K562 (cell line): ENCODE data around the gene NR4A2. TPM values are rescaled to one million over a fixed set of nuclear protein-coding genes. Genes with fewer than 3 reads are reported as not detected.

Source experiments
- ATF1 ChIP-seq, 2 experiments: fragments of 450-650 bp in 1 of 2; IDR thresholded peaks; 2 replicates each; pipeline ENCODE4 v1.6.1; 2016; ENCODE audit warnings: missing compliant biosample characterization in 1 of 2, missing genetic modification characterization in 1 of 2
- BCOR ChIP-seq: fragments of 450-650 bp; IDR thresholded peaks from 2 replicates; pipeline ENCODE4 v1.6.1; 2016
- CBX5 ChIP-seq: IDR thresholded peaks from 2 replicates; pipeline ENCODE4 v1.6.1; 2014; ENCODE audit warnings: low read depth, borderline replicate concordance
- EP400 ChIP-seq: fragments of 450-650 bp; IDR thresholded peaks from 2 replicates; pipeline ENCODE4 v1.6.1; 2017; ENCODE audit warnings: antibody characterized with exemption, mild to moderate bottlenecking, moderate library complexity
- ERF ChIP-seq: fragments of 450-650 bp; formaldehyde crosslinking; IDR thresholded peaks from 2 replicates; pipeline ENCODE4 v1.4.0; 2020; ENCODE audit warnings: mild to moderate bottlenecking, mixed read lengths
- GTF2F1 ChIP-seq: IDR thresholded peaks from 2 replicates; pipeline ENCODE4 v1.6.1; 2011; ENCODE audit warnings: low read depth, low read length, improper control_type of control experiment
- HCFC1 ChIP-seq: IDR thresholded peaks from 2 replicates; pipeline ENCODE4 v1.6.1; 2012; ENCODE audit warnings: low read depth, low read length, improper control_type of control experiment
- HMG20B ChIP-seq: fragments of 250-450 bp; sonication (Bioruptor Pico); IDR thresholded peaks from 2 replicates; pipeline ENCODE4 v1.5.0; 2021; ENCODE audit warnings: mild to moderate bottlenecking
- HMGN3 ChIP-seq: IDR thresholded peaks from 2 replicates; pipeline ENCODE4 v1.6.1; 2011; ENCODE audit warnings: borderline replicate concordance, low read depth, mild to moderate bottlenecking, mixed read lengths, low read length; ENCODE audit not compliant: insufficient read length; ENCODE audit errors: extremely low read depth
- HOXB6 ChIP-seq: fragments of 250-450 bp; sonication (Bioruptor Pico); IDR thresholded peaks from 2 replicates; pipeline ENCODE4 v1.5.1; 2022; ENCODE audit warnings: mild to moderate bottlenecking, borderline replicate concordance
- KAT8 ChIP-seq: fragments of 450-650 bp; IDR thresholded peaks from 2 replicates; pipeline ENCODE4 v1.6.1; 2016; ENCODE audit warnings: low read depth, mild to moderate bottlenecking
- LARP7 ChIP-seq: fragments of 450-650 bp; IDR thresholded peaks from 2 replicates; pipeline ENCODE4 v1.6.1; 2016
- MEF2A ChIP-seq: IDR thresholded peaks from 2 replicates; pipeline ENCODE4 v1.6.1; 2011; ENCODE audit warnings: low read depth, mild to moderate bottlenecking, low read length, moderate library complexity; ENCODE audit not compliant: control insufficient read depth
- NBN ChIP-seq: fragments of 450-650 bp; IDR thresholded peaks from 2 replicates; pipeline ENCODE4 v1.6.1; 2016; ENCODE audit warnings: low read depth, mild to moderate bottlenecking
- NCOA4 ChIP-seq: fragments of 450-650 bp; IDR thresholded peaks from 2 replicates; pipeline ENCODE4 v1.6.1; 2018; ENCODE audit warnings: mild to moderate bottlenecking; ENCODE audit not compliant: partially characterized antibody
- NR2F6 ChIP-seq: fragments of 450-650 bp; formaldehyde crosslinking; IDR thresholded peaks from 2 replicates; pipeline ENCODE4 v1.4.0; 2020; ENCODE audit warnings: mild to moderate bottlenecking
- POLR2G ChIP-seq: fragments of 200-400 bp; formaldehyde crosslinking; IDR thresholded peaks from 2 replicates; pipeline ENCODE4 v1.6.1; 2017; ENCODE audit warnings: low read depth, mild to moderate bottlenecking, antibody characterized with exemption, low read length, moderate library complexity
- PREB ChIP-seq: sonication (generic); formaldehyde crosslinking; IDR thresholded peaks from 2 replicates; pipeline ENCODE4 v1.8.1; 2023; ENCODE audit warnings: mild to moderate bottlenecking, missing genetic modification reagents
- RFX7 ChIP-seq: fragments of 250-450 bp; sonication (Bioruptor Pico); IDR thresholded peaks from 2 replicates; pipeline ENCODE4 v1.5.1; 2021; ENCODE audit warnings: mild to moderate bottlenecking
- SP2 ChIP-seq: IDR thresholded peaks from 2 replicates; pipeline ENCODE4 v1.6.1; 2011; ENCODE audit warnings: mild to moderate bottlenecking, low read depth, low read length, moderate library complexity; ENCODE audit not compliant: poor library complexity, severe bottlenecking; ENCODE audit errors: extremely low read depth
- SREBF2 ChIP-seq: sonication (generic); formaldehyde crosslinking; IDR thresholded peaks from 2 replicates; pipeline ENCODE4 v1.4.0; 2020; ENCODE audit warnings: mild to moderate bottlenecking, missing genetic modification reagents
- TARDBP ChIP-seq: fragments of 450-650 bp; IDR thresholded peaks from 2 replicates; pipeline ENCODE4 v1.6.1; 2016
- ZBTB12 ChIP-seq: fragments of 250-450 bp; sonication (Bioruptor Pico); IDR thresholded peaks from 2 replicates; pipeline ENCODE4 v1.4.0; 2020
- ZKSCAN1 ChIP-seq: fragments of 150-350 bp; IDR thresholded peaks from 2 replicates; pipeline ENCODE4 v1.6.1; 2016; ENCODE audit warnings: low read depth, low read length
- ZNF174 ChIP-seq: fragments of 250-450 bp; sonication (Bioruptor Pico); IDR thresholded peaks from 2 replicates; pipeline ENCODE4 v1.4.0; 2020; ENCODE audit warnings: mild to moderate bottlenecking
- ZNF384 ChIP-seq: IDR thresholded peaks from 2 replicates; pipeline ENCODE4 v1.6.1; 2012; ENCODE audit warnings: low read depth, low read length, improper control_type of control experiment
- ZNF740 ChIP-seq, 3 experiments: fragments of 200-800 bp in 1 of 3; sonication (Bioruptor generic) in 1 of 3; sonication (generic) in 1 of 3; formaldehyde crosslinking in 1 of 3; IDR thresholded peaks; 2 replicates each; pipeline versions ENCODE4 v1.6.1 to v1.8.0; 2016 to 2022; ENCODE audit warnings: mild to moderate bottlenecking in 2 of 3, missing compliant biosample characterization in 2 of 3, missing genetic modification characterization in 2 of 3, missing genetic modification reagents in 1 of 3
- polyA plus RNA-seq, 8 experiments: library from polyadenylated mRNA; depleted of rRNA in 4 of 8; stranded (reverse) in 5 of 8; unstranded in 3 of 8; fragments of >200 nt; fragmentation: Nextera tagmentation in 2 of 8; fragmentation: Illumina TruSeq in 1 of 8; extraction: Ambion mirVana in 2 of 8; extraction: Trizol in 1 of 8; gene quantifications; 2 replicates each; pipeline versions ENCODE4 v1.2.1 to v1.2.3, GENCODE V29; 2011 to 2014; ENCODE audit warnings: inconsistent platforms in 1 of 8, missing spikeins in 1 of 8
- total RNA-seq, 7 experiments: library from RNA; depleted of rRNA in 6 of 7; stranded (reverse); fragments of >200 nt in 6 of 7; fragmentation: Illumina TruSeq in 2 of 7; extraction: Trizol in 2 of 7; gene quantifications; 2 replicates each; pipeline versions ENCODE4 v1.2.1 to v1.2.3, GENCODE V29; 2011 to 2021; ENCODE audit warnings: low replicate concordance in 1 of 7

Gene NR4A2
- total and polyA plus RNA-seq, 9 of the 15 experiments (the other 6 are each of a cell fraction or from before 2014, with no cell fraction given) = 0.94 to 5.1 (median 1.3) TPM

GRCh38 chr2:156334496-156335478 lies 2.3 kb upstream of the NR4A2 start (continued):
- no peak for TF ChIP-seq SREBF2 (CRISPR knock-in tag)
- TF ChIP-seq LARP7 = 0 out of 2 replicates have a peak, but pooled peaks have one; percentile 61
- TF ChIP-seq NBN = peak; percentile 69
- TF ChIP-seq POLR2G = peak; percentile 86
- TF ChIP-seq HMGN3 = peak; percentile 78
- peak; percentile 98 for TF ChIP-seq MEF2A
- TF ChIP-seq NR2F6 (CRISPR knock-in tag) = no peak
- no peak for TF ChIP-seq PREB (CRISPR knock-in tag)
- no peak for TF ChIP-seq SP2
- no peak for TF ChIP-seq HMG20B
- TF ChIP-seq HCFC1 = no peak
- 0 out of 2 replicates have a peak, but pooled peaks have one; percentile 44 for TF ChIP-seq BCOR
- peak; percentile 54; the same call in 1 of the 2 replicates for TF ChIP-seq GTF2F1
- TF ChIP-seq NCOA4 = no peak
- TF ChIP-seq HOXB6 = no peak
- TF ChIP-seq CBX5 = no peak
- TF ChIP-seq ATF1 (CRISPR knock-in tag; IDR thresholded peaks at IDR 0.05) = no peak; the same call in 1 of the 2 replicates
- peak; percentile 93 for TF ChIP-seq ATF1 (tag; IDR thresholded peaks at IDR 0.05)
- peak; percentile 98 for TF ChIP-seq ZNF740 (CRISPR knock-in tag; IDR thresholded peaks at IDR 0.05)
- peak in 1 of 2 experiments; percentile 97; a peak in 2 of 4 replicates for TF ChIP-seq ZNF740 (tag; IDR thresholded peaks at IDR 0.05)
- TF ChIP-seq ERF (CRISPR knock-in tag) = no peak
- TF ChIP-seq ZKSCAN1 = peak; percentile 41; the same call in 1 of the 2 replicates
- 0 out of 2 replicates have a peak, but pooled peaks have one; percentile 56 for TF ChIP-seq TARDBP
- no peak for TF ChIP-seq RFX7 (CRISPR knock-in tag)
- TF ChIP-seq ZBTB12 (CRISPR knock-in tag) = peak; percentile 80
- no peak for TF ChIP-seq ZNF174 (CRISPR knock-in tag)
- peak; percentile 30 for TF ChIP-seq ZNF384
- peak; percentile 77; the same call in 1 of the 2 replicates for TF ChIP-seq EP400
- TF ChIP-seq KAT8 = no peak
